ENCODE results near the gene MAMDC2.

The MAMDC2 gene

GRCh38 chr9:70083429-70083828, 39.8 kb downstream of the MAMDC2 start:
- Histone ChIP-seq H2BK15ac (ENCODE audit: low read depth, poor library complexity, severe bottlenecking) (no peak overlapping the region), H2AK5ac (ENCODE audit: low read length, severe bottlenecking) (no peak overlapping the region), H2BK120ac (ENCODE audit: low read depth, low read length) (no peak overlapping the region), H2BK5ac (ENCODE audit: low read depth, low read length, poor library complexity, severe bottlenecking) (no peak overlapping the region), H3K79me1 (replicated peaks; ENCODE audit: low read length, poor library complexity, severe bottlenecking) (peaks cover 19% of the 10 kb centered on the region), H3K18ac (ENCODE audit: low read depth in 1 of 2, low read length in 2 of 2) (no peak overlapping the region), H3K27me3 (ENCODE audit: control insufficient read depth in 1 of 2, insufficient read depth in 1 of 2, low read length in 2 of 2) (no peaks in the 10 kb centered on the region), H3K9me3 (ENCODE audit: control insufficient read depth, low read length) (no peaks in the 10 kb centered on the region), H3K9ac (ENCODE audit: low read length) (no peak overlapping the region), H3K4ac (ENCODE audit: low read depth in 1 of 2, low read length in 2 of 2) (no peak overlapping the region), H4K91ac (ENCODE audit: low read length) (no peak overlapping the region), H3K4me2 (ENCODE audit: low read length, poor library complexity, severe bottlenecking) (no peak overlapping the region), H2BK12ac (ENCODE audit: low read length in 2 of 2) (no peak overlapping the region), H3K36me3 (ENCODE audit: control insufficient read depth in 1 of 2, insufficient read depth in 2 of 2, low read depth in 1 of 2, low read length in 2 of 2) (peaks cover 0 to 10% of the 10 kb centered on the region in 2 experiments), H3K23ac (ENCODE audit: low read length in 2 of 2) (no peak overlapping the region), H2AFZ (ENCODE audit: low read depth, low read length) (no peak overlapping the region), H3K14ac (ENCODE audit: low read length in 2 of 2) (no peak overlapping the region), H4K8ac (ENCODE audit: low read length) (no peak overlapping the region), H3K27ac (ENCODE audit: low read length, poor library complexity, severe bottlenecking) (no peak overlapping the region), H3K4me3 (ENCODE audit: insufficient read depth in 1 of 2, low read depth in 1 of 2, low read length in 2 of 2) (no peak overlapping the region), H3K4me1 (ENCODE audit: control insufficient read depth, insufficient read depth, low read depth, low read length) (no peaks in the 10 kb centered on the region)
- WGBS = 50% methylated on average over 1 of the region's 1 CpG
- DNase-seq = no peak

GRCh38 chr9:70085241-70085640, 41.6 kb downstream of the MAMDC2 start:
- 71% methylated on average over 4 of the region's 4 CpGs for WGBS
- H3K79me1 ChIP-seq (replicated peaks; ENCODE audit: low read length, poor library complexity, severe bottlenecking) = peaks cover 14% of the 10 kb centered on the region
- H3K18ac ChIP-seq (ENCODE audit: low read depth in 1 of 2, low read length in 2 of 2) = no peak overlapping the region
- no peak overlapping the region for H2AK5ac ChIP-seq (ENCODE audit: low read length, severe bottlenecking)
- no peak overlapping the region for H3K4ac ChIP-seq (ENCODE audit: low read depth in 1 of 2, low read length in 2 of 2)
- H2BK12ac ChIP-seq (ENCODE audit: low read length in 2 of 2) = no peak overlapping the region
- H3K23ac ChIP-seq (ENCODE audit: low read length in 2 of 2) = no peak overlapping the region
- H4K91ac ChIP-seq (ENCODE audit: low read length) = no peak overlapping the region
- peak; percentile 56 for DNase-seq
- H2BK5ac ChIP-seq (ENCODE audit: low read depth, low read length, poor library complexity, severe bottlenecking) = no peak overlapping the region
- no peaks in the 10 kb centered on the region for H3K4me1 ChIP-seq (ENCODE audit: control insufficient read depth, insufficient read depth, low read depth, low read length)
- H3K9me3 ChIP-seq (ENCODE audit: control insufficient read depth, low read length) = no peaks in the 10 kb centered on the region
- H2BK120ac ChIP-seq (ENCODE audit: low read depth, low read length) = no peak overlapping the region
- H2BK15ac ChIP-seq (ENCODE audit: low read depth, poor library complexity, severe bottlenecking) = no peak overlapping the region
- H3K36me3 ChIP-seq (ENCODE audit: control insufficient read depth in 1 of 2, insufficient read depth in 2 of 2, low read depth in 1 of 2, low read length in 2 of 2) = no peaks in the 10 kb centered on the region
- H3K27me3 ChIP-seq (ENCODE audit: control insufficient read depth in 1 of 2, insufficient read depth in 1 of 2, low read length in 2 of 2) = no peaks in the 10 kb centered on the region
- no peak overlapping the region for H3K9ac ChIP-seq (ENCODE audit: low read length)
- no peak overlapping the region for H3K4me2 ChIP-seq (ENCODE audit: low read length, poor library complexity, severe bottlenecking)
- H3K14ac ChIP-seq (ENCODE audit: low read length in 2 of 2) = no peak overlapping the region
- no peak overlapping the region for H2AFZ ChIP-seq (ENCODE audit: low read depth, low read length)
- H4K8ac ChIP-seq (ENCODE audit: low read length) = no peak overlapping the region
- H3K27ac ChIP-seq (ENCODE audit: low read length, poor library complexity, severe bottlenecking) = no peak overlapping the region
- H3K4me3 ChIP-seq (ENCODE audit: insufficient read depth in 1 of 2, low read depth in 1 of 2, low read length in 2 of 2) = no peak overlapping the region

- H3K23ac ChIP-seq (ENCODE audit: low read length in 2 of 2) = no peak overlapping the region
- no peak overlapping the region for H2BK5ac ChIP-seq (ENCODE audit: low read depth, low read length, poor library complexity, severe bottlenecking)
- no peak overlapping the region for H2BK120ac ChIP-seq (ENCODE audit: low read depth, low read length)
- H4K91ac ChIP-seq (ENCODE audit: low read length) = no peak overlapping the region
- no peak overlapping the region for H2BK12ac ChIP-seq (ENCODE audit: low read length in 2 of 2)
- H3K4ac ChIP-seq (ENCODE audit: low read depth in 1 of 2, low read length in 2 of 2) = no peak overlapping the region
- no peak overlapping the region for H4K8ac ChIP-seq (ENCODE audit: low read length)
- no peaks in the 10 kb centered on the region for H3K27me3 ChIP-seq (ENCODE audit: control insufficient read depth in 1 of 2, insufficient read depth in 1 of 2, low read length in 2 of 2)
- no peak overlapping the region for H3K14ac ChIP-seq (ENCODE audit: low read length in 2 of 2)
- H3K4me1 ChIP-seq (ENCODE audit: control insufficient read depth, insufficient read depth, low read depth, low read length) = peaks cover 4% of the 10 kb centered on the region
- no peak overlapping the region for H3K4me2 ChIP-seq (ENCODE audit: low read length, poor library complexity, severe bottlenecking)
- H2AFZ ChIP-seq (ENCODE audit: low read depth, low read length) = no peak overlapping the region
- no peak overlapping the region for H2AK5ac ChIP-seq (ENCODE audit: low read length, severe bottlenecking)
- DNase-seq = no peak
- no peaks in the 10 kb centered on the region for H3K9me3 ChIP-seq (ENCODE audit: control insufficient read depth, low read length)
- no peak overlapping the region for H3K4me3 ChIP-seq (ENCODE audit: insufficient read depth in 1 of 2, low read depth in 1 of 2, low read length in 2 of 2)
- H3K18ac ChIP-seq (ENCODE audit: low read depth in 1 of 2, low read length in 2 of 2) = no peak overlapping the region
- H3K36me3 ChIP-seq (ENCODE audit: control insufficient read depth in 1 of 2, insufficient read depth in 2 of 2, low read depth in 1 of 2, low read length in 2 of 2) = no peaks in the 10 kb centered on the region
- no peak overlapping the region for H2BK15ac ChIP-seq (ENCODE audit: low read depth, poor library complexity, severe bottlenecking)
- no peak overlapping the region for H3K9ac ChIP-seq (ENCODE audit: low read length)
- WGBS = 80% methylated on average over 1 of the region's 2 CpGs
- no peak overlapping the region for H3K27ac ChIP-seq (ENCODE audit: low read length, poor library complexity, severe bottlenecking)
- peaks cover 13% of the 10 kb centered on the region for H3K79me1 ChIP-seq (replicated peaks; ENCODE audit: low read length, poor library complexity, severe bottlenecking)
Measured at GRCh38 chr9:70091103-70091502, 47.5 kb downstream of the MAMDC2 start.

- H3K4me2 ChIP-seq (ENCODE audit: low read length, poor library complexity, severe bottlenecking) = no peak overlapping the region
- no peak overlapping the region for H4K8ac ChIP-seq (ENCODE audit: low read length)
- H2AK5ac ChIP-seq (ENCODE audit: low read length, severe bottlenecking) = no peak overlapping the region
- H2BK15ac ChIP-seq (ENCODE audit: low read depth, poor library complexity, severe bottlenecking) = no peak overlapping the region
- H3K18ac ChIP-seq (ENCODE audit: low read depth in 1 of 2, low read length in 2 of 2) = no peak overlapping the region
- no peak overlapping the region for H3K23ac ChIP-seq (ENCODE audit: low read length in 2 of 2)
- H3K9me3 ChIP-seq (ENCODE audit: control insufficient read depth, low read length) = no peaks in the 10 kb centered on the region
- peak; percentile 29 for DNase-seq
- no peak overlapping the region for H3K4me3 ChIP-seq (ENCODE audit: insufficient read depth in 1 of 2, low read depth in 1 of 2, low read length in 2 of 2)
- 93% methylated on average over 4 of the region's 5 CpGs for WGBS
- H3K9ac ChIP-seq (ENCODE audit: low read length) = no peak overlapping the region
- peaks cover 5% of the 10 kb centered on the region for H3K4me1 ChIP-seq (ENCODE audit: control insufficient read depth, insufficient read depth, low read depth, low read length)
- no peak overlapping the region for H3K4ac ChIP-seq (ENCODE audit: low read depth in 1 of 2, low read length in 2 of 2)
- no peak overlapping the region for H2BK5ac ChIP-seq (ENCODE audit: low read depth, low read length, poor library complexity, severe bottlenecking)
- H3K79me1 ChIP-seq (replicated peaks; ENCODE audit: low read length, poor library complexity, severe bottlenecking) = peaks cover 13% of the 10 kb centered on the region
- H3K14ac ChIP-seq (ENCODE audit: low read length in 2 of 2) = no peak overlapping the region
- H3K27me3 ChIP-seq (ENCODE audit: control insufficient read depth in 1 of 2, insufficient read depth in 1 of 2, low read length in 2 of 2) = no peaks in the 10 kb centered on the region
- H2BK12ac ChIP-seq (ENCODE audit: low read length in 2 of 2) = no peak overlapping the region
- H2AFZ ChIP-seq (ENCODE audit: low read depth, low read length) = no peak overlapping the region
- H3K36me3 ChIP-seq (ENCODE audit: control insufficient read depth in 1 of 2, insufficient read depth in 2 of 2, low read depth in 1 of 2, low read length in 2 of 2) = no peaks in the 10 kb centered on the region
- H4K91ac ChIP-seq (ENCODE audit: low read length) = no peak overlapping the region
- no peak overlapping the region for H3K27ac ChIP-seq (ENCODE audit: low read length, poor library complexity, severe bottlenecking)
- no peak overlapping the region for H2BK120ac ChIP-seq (ENCODE audit: low read depth, low read length)
Measured at GRCh38 chr9:70091572-70091971, 47.9 kb downstream of the MAMDC2 start.
